GM15510 (cell line): ENCODE results near the gene MBD5.

Experiments
- POLR2A ChIP-seq: IDR thresholded peaks from 3 replicates; pipeline ENCODE4 v1.6.1; 2011; ENCODE audit warnings: borderline replicate concordance; ENCODE audit not compliant: insufficient read length; ENCODE audit errors: extremely low read depth

Gene MBD5

GRCh38 chr2:148484066-148484465 lies 463.2 kb downstream of the MBD5 start:
- TF ChIP-seq POLR2A: no peak

GRCh38 chr2:148486655-148487054 lies 465.8 kb downstream of the MBD5 start:
- no peak for TF ChIP-seq POLR2A

GRCh38 chr2:148487439-148487838 lies 466.5 kb downstream of the MBD5 start:
- no peak for TF ChIP-seq POLR2A

GRCh38 chr2:148490840-148491439 lies 470.0 kb downstream of the MBD5 start:
- no peak for TF ChIP-seq POLR2A

GRCh38 chr2:148493822-148494563 lies 473.1 kb downstream of the MBD5 start:
- TF ChIP-seq POLR2A: no peak

GRCh38 chr2:148495586-148495985 lies 474.7 kb downstream of the MBD5 start:
- TF ChIP-seq POLR2A: no peak

GRCh38 chr2:148501545-148501944 lies 480.7 kb downstream of the MBD5 start:
- no peak for TF ChIP-seq POLR2A

GRCh38 chr2:148503516-148503915 lies 482.6 kb downstream of the MBD5 start:
- TF ChIP-seq POLR2A: no peak

- no peak for TF ChIP-seq POLR2A
Measured at GRCh38 chr2:148507970-148508369, 487.1 kb downstream of the MBD5 start.

- TF ChIP-seq POLR2A: no peak
Measured at GRCh38 chr2:148508878-148509287, 488.0 kb downstream of the MBD5 start.

GRCh38 chr2:148509288-148509902 lies 488.5 kb downstream of the MBD5 start:
- no peak for TF ChIP-seq POLR2A

GRCh38 chr2:148511883-148512282 lies 491.0 kb downstream of the MBD5 start:
- no peak for TF ChIP-seq POLR2A

GRCh38 chr2:148512501-148512900 lies 491.6 kb downstream of the MBD5 start:
- TF ChIP-seq POLR2A: no peak

GRCh38 chr2:148513427-148513826 lies 492.5 kb downstream of the MBD5 start:
- TF ChIP-seq POLR2A: no peak

GRCh38 chr2:148515120-148515519 lies 494.2 kb downstream of the MBD5 start:
- no peak for TF ChIP-seq POLR2A

- no peak for TF ChIP-seq POLR2A
Measured at GRCh38 chr2:148515976-148516375, 495.1 kb downstream of the MBD5 start.
